Activated CD4-positive, alpha-beta T cell treated with anti-CD3 and anti-CD28 coated beads for 4 hours (primary cell): ENCODE data around the gene MEMO1.
"Not testable (repeated sequence)": the region's sequence is repeated elsewhere in the genome, so short reads cannot be mapped to it uniquely, and the experiment has no call there.

ENCODE experiments used
- DNase-seq, 2 donors: peaks; one replicate each; pipeline ENCODE4 v3.0.0-alpha.2; 2020

MEMO1 gene

GRCh38 chr2:32010670-32011484 is at the start of gene MEMO1:
MEMO1 (minus strand) TSS chr2:32011008; CDS start chr2:32010247, 761 bp downstream.
- DNase-seq = peak; percentile 89 to 91

GRCh38 chr2:32060266-32060665 is 49.5 kb upstream of the MEMO1 start:
- no peak for DNase-seq

GRCh38 chr2:32058130-32058529 is 47.3 kb upstream of the MEMO1 start:
- no peak for DNase-seq

GRCh38 chr2:32054583-32054982 is 43.8 kb upstream of the MEMO1 start:
- not testable (repeated sequence) for DNase-seq

- DNase-seq = no peak
These were observed 41.1 kb upstream of the MEMO1 start for GRCh38 chr2:32051836-32052439.

- no peak for DNase-seq
These were observed 32.8 kb upstream of the MEMO1 start for GRCh38 chr2:32043561-32043960.

GRCh38 chr2:32039447-32040219 is 28.8 kb upstream of the MEMO1 start, which contains the start of gene DPY30:
DPY30 (minus strand) TSS chr2:32039805; CDS start chr2:32039456, 349 bp downstream.
- peak; percentile 86 to 88 for DNase-seq

- DNase-seq = not testable (repeated sequence)
These were observed 23.5 kb upstream of the MEMO1 start for GRCh38 chr2:32034198-32034887.

GRCh38 chr2:32018789-32019482 is 8.1 kb upstream of the MEMO1 start:
- not testable (repeated sequence) for DNase-seq

- DNase-seq = no peak
These were observed 2.1 kb upstream of the MEMO1 start for GRCh38 chr2:32012872-32013271.

GRCh38 chr2:32011485-32011960 is 715 bp upstream of the MEMO1 start:
- no peak for DNase-seq

- DNase-seq = peak; percentile 49 to 58
These were observed 533 bp downstream of the MEMO1 start for GRCh38 chr2:32010280-32010669.

GRCh38 chr2:32009516-32010256 is 1.1 kb downstream of the MEMO1 start:
- DNase-seq = peak; percentile 29 to 31

GRCh38 chr2:32008805-32009515 is 1.8 kb downstream of the MEMO1 start:
- peak in 1 of 2 donors; percentile 5 for DNase-seq

GRCh38 chr2:32007121-32007391 is 3.8 kb downstream of the MEMO1 start:
- no peak for DNase-seq

GRCh38 chr2:32005371-32005976 is 5.3 kb downstream of the MEMO1 start:
- no peak for DNase-seq

GRCh38 chr2:32003791-32004190 is 7.0 kb downstream of the MEMO1 start:
- no peak for DNase-seq

- no peak for DNase-seq
These were observed 8.4 kb downstream of the MEMO1 start for GRCh38 chr2:32002406-32002805.

- DNase-seq = no peak
These were observed 11.4 kb downstream of the MEMO1 start for GRCh38 chr2:31999438-31999837.

GRCh38 chr2:31998731-31999383 is 12.0 kb downstream of the MEMO1 start:
- no peak for DNase-seq
